NCI-H2029 (cell line): ENCODE measurements around the gene DNAH6.

Experiments used
- DNase-seq: peaks from one replicate; lab custom pipeline; 2025; lab: John Stamatoyannopoulos, UW

The DNAH6 gene

GRCh38 chr2:84629550-84629949 is 113.3 kb downstream of the DNAH6 start:
- no peak for DNase-seq

- DNase-seq = no peak
These were observed 114.7 kb downstream of the DNAH6 start for GRCh38 chr2:84631047-84631446.

DNA sequence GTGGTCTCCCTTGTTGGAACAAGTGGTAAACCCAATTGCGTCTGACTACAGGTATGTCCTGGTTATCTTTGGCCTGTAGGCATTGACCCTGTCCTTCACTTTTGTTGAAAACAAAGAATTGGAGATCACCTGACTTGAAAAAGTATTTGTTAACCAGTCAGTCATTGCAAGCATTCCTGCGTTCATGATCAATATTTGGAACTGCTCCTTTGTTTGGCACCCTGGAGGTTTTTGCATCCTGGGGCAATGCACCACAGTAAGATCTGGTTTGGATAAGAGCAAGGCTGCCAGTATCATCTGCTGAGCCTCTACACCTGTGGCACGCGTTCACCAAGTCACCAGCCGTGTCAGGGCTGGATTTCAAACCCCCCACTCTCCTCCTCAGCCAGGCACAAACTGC is 115.7 kb downstream of the DNAH6 start:
- no peak for DNase-seq

DNA sequence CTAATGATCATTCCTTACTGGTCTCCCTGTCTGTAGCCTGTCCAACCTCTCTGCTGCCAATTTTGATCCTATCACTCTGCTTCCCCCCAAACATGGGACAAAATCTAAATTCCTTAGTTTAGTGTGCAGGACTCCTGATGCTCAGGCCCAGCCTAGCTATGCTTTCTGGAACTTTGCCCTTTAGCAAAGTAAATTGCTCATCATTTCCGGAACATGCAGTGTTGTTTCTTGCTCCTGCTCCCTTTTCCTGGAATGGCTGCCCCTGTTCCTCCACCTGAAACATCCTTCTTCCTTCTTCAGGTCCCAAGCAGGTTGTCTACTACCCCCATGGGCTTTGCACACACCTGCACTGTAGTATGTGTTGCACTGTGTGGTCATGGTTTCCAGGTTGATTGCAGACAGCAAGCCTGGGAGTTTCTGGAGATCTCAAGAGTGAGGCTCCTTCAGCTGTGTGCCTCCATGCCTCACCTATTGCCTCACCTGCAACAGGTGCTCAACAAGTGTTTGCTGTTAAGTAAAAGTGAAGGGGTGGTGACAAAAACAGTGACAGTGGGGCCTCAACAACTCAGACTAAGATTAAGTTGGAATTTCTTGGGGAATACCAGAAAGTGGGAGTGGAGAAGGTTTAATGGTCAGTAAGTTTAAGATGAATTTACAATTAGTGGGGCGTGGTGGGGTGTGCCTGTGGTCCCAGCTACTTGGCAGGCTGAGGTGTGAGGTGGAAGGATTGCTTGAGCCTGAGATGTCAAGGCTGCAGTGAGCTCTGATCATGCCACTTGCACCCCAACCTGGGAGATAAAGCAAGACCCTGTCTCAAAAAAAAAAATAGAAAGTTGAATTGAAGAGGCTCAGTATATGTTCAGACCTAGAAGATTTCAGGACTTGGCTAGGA is 120.0 kb downstream of the DNAH6 start:
- no peak for DNase-seq

DNA sequence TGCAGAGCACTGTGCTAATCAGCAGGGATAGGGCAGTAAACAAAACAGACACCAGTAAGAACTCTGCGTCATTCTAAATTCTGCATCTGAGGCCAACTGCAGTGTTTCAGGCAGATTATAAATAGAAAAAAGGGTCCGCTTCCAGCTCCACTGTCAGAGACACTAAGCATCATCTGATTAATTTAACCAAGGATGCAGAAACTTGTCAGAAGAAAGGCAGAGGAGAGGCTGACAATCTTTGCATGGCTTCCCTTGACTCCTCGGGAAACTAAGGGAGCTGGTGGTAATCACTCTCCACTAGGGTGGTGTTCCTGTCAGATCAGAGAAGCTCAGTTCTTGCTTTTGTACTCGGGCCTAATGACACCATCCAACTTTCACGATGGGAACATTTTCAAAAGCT is 123.5 kb downstream of the DNAH6 start:
- DNase-seq = no peak

DNA sequence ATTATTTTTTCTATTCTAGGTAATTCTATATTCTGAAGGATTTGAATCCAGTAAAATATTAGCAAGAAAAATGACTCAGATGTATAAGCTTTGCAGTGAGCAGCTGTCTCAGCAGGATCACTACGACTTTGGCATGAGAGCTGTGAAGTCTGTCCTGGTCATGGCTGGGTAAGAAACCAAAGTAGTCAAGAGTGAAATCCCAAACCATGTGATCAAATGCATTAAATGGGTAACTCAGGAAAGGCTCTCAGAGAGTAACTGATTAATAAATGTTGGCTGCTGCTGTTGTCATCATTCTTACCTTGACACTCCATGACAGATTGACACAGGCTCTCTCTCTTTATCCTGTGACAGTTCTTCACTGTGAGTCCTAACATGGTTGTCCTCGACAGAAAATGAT is 124.1 kb downstream of the DNAH6 start:
- DNase-seq = no peak

- DNase-seq = no peak
These were observed 124.7 kb downstream of the DNAH6 start for GRCh38 chr2:84641021-84641420.

DNA sequence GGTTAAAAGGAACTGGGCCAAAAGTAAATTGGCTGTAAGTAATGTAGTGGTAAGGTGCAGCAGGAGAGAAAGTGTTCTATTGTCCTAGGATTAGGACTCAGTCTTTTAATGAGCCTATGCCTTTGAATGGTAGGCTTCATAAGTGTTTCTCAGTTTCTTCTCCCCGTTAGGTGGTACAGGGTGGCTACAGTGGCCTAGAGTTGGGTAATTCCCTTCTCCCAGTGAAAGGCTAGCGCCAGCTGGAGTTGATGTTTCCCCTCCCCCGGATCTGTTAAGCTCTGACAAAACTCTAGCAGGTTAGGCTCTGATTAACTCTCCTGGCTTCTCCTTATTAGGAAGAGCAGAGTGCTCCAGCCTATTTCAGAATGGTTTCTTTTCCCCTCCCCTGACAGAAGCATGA is 127.7 kb downstream of the DNAH6 start:
- no peak for DNase-seq

DNA sequence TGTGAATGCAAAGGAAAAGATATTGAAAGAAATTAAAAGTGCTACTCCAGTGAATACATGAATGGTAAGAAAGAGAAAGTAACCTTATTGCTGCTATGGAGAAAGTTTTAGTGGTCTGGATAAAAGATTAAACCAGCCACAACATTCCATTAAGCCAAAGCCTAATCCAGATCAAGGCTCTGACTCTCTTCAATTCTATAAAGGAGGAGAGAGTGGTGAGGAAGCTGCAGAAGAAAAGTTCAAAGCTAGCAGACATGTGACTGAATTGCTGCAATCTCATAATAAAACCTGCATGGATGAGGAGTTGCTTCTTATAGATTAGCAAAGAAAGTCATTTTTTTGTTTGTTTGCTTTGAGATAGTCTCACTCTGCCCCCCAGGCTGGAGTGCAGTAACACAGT is 130.2 kb downstream of the DNAH6 start:
- no peak for DNase-seq

GRCh38 chr2:84647267-84647666 is 131.0 kb downstream of the DNAH6 start:
- no peak for DNase-seq

GRCh38 chr2:84649058-84649457 is 132.8 kb downstream of the DNAH6 start:
- DNase-seq = no peak

- DNase-seq = no peak
These were observed 133.3 kb downstream of the DNAH6 start for GRCh38 chr2:84649487-84650142.

DNA sequence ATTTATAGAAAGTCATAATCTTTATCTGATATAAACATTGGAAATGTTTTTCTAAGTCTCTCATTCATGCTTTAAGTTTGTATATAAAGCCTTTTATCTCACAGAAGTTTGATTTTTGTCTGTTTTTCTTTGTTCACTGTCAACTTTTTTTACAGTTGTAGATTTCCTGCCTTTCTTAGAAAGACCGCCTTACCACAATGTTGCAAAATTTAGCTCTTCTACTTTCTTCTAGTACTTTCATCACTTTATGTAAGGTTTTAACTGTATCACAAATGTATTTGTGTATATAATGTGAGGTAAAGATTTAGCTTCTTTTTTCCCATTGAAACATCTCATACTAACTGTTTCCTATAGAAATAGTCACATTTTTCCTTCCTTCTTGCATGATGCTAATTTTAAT is 136.1 kb downstream of the DNAH6 start:
- no peak for DNase-seq

DNA sequence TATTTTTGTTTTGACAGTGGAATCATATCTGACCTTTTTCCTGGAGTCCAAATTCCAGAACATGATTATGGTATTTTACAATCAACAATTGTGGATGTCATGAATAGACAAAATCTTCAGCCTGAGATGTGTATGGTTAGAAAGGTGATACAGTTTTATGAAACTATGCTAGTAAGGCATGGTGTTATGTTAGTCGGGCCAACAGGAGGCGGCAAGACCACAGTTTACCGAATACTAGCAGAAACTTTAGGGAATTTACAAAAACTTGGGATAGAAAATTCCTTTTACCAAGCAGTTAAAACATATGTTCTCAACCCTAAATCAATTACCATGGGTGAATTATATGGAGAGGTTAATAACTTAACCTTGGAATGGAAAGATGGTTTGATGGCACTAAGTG is 137.0 kb downstream of the DNAH6 start:
- DNase-seq = no peak

GRCh38 chr2:84654414-84654813 is 138.1 kb downstream of the DNAH6 start:
- no peak for DNase-seq

DNA sequence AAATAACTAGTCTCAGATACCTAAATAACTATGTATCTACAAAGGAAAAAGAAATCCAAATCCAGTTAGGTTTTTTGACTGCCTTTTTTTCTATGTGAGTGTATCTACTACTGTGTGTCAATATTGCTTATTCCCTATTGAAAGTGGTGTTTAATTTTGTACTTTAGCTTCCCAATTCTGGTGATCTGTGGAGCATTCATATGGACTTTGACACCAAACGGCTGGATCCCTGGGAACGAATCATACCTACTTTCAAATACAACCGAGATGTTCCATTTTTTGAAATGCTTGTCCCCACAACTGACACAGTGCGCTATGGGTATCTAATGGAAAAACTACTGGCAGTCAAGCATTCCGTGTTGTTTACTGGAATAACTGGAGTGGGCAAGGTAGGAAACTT is 152.8 kb downstream of the DNAH6 start:
- DNase-seq = no peak

GRCh38 chr2:84674099-84674498 is 157.8 kb downstream of the DNAH6 start:
- DNase-seq = no peak

DNA sequence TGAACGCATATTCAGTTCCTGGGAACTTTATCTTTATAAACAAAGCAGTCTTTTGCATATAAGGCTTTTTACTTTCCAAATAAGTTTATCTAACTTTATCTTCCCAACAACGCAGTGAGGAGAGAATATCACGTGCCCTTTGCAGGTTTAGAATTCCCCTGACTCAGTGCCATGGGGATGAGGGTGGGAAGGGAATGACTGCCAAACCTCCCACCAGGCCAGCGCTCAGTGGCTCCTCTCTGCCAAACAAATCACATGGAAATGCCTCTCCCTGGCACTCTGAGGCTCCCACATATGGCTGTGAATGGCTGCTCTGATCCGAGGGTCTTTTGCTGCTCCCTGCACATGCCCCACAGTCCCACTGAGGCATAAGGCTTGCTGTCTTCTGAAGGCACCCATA is 158.3 kb downstream of the DNAH6 start:
- DNase-seq = no peak

- DNase-seq = no peak
These were observed 160.0 kb downstream of the DNAH6 start for GRCh38 chr2:84676295-84676694.

GRCh38 chr2:84678214-84678613 is 161.9 kb downstream of the DNAH6 start:
- DNase-seq = no peak

GRCh38 chr2:84686783-84687476 is 170.6 kb downstream of the DNAH6 start:
- no peak for DNase-seq

DNA sequence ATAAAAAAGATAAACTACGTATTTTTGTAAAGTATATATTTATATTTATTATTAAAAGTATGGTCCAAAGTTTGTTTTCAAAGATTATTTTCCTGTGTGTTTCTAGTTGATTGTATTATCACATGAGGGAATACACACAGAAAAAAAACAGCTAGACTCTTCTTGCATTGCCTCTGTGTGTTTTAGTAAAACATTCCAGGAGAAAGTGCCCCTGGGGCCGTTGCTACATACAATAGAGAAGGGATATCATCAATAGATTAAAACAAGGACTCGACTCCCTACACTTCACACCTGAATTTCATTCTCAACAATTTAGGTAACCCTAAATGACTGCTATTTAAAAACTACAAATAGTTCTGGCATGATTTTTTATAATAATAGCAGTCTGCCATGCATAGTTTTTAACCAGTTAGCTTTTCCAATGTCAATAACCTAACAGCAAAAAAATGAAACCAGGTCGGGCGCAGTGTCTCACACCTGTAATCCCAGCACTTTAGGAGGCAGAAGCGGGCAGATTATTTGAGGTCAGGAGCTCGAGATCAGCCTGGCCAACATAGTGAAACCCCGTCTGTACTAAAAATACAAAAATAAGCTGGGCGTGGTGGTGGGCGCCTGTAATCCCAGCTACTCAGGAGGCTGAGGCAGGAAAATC is 171.3 kb downstream of the DNAH6 start:
- DNase-seq = no peak

DNA sequence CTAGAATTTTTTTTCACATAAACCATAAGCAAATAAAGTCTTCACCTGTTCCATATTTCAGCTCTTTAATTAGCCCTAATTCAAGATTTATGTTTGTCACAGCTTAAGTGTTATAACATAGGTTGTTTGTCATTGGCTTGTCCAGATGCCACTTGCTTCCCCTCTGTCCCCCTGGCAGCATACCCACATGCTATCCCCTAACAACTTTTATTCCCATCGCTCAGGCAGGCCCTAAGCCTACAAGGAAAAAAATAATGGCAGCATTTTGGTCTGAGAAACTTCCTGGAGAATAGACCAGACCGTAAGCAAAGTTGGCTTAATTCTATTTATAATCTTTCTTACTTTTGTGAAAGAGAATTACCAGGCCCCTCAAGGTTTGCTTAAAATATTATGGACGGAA is 173.9 kb downstream of the DNAH6 start:
- no peak for DNase-seq
